Brain microvascular endothelial cell (primary cell): ENCODE measurements around the gene MORF4L1.

Experiments
- DNase-seq: peaks from one replicate; pipeline ENCODE4 v3.0.0-alpha.2; 2020
- H3K27ac ChIP-seq: fragments of 250-450 bp; sonication (Bioruptor Pico); 2 replicates; pipeline ENCODE4 v1.5.1; 2020; ENCODE audit warnings: mild to moderate bottlenecking, moderate library complexity
- H3K27me3 ChIP-seq: fragments of 250-450 bp; sonication (Bioruptor Pico); replicated peaks from 2 replicates; pipeline ENCODE4 v1.5.1; 2020; ENCODE audit warnings: mild to moderate bottlenecking
- H3K36me3 ChIP-seq: fragments of 250-450 bp; sonication (Bioruptor Pico); replicated peaks from 2 replicates; pipeline ENCODE4 v1.5.1; 2020; ENCODE audit warnings: mild to moderate bottlenecking
- H3K4me3 ChIP-seq: 2 replicates; pipeline ENCODE4 v1.5.1; 2011; ENCODE audit warnings: low read depth, mild to moderate bottlenecking, control low read depth, low read length, moderate library complexity
- CTCF ChIP-seq: IDR thresholded peaks from 2 replicates; pipeline ENCODE4 v1.5.1; 2011; ENCODE audit warnings: low read depth, mild to moderate bottlenecking, moderate library complexity, low read length, control low read depth, inconsistent platforms; ENCODE audit errors: missing control alignments
- in situ Hi-C: cut with HindIII; loops from 2 replicates; pipeline ENCODE4 v1.10.0; 2017; ENCODE audit warnings: low sequenced_read_pairs, low pct_ligation_motif_present

MORF4L1 gene

DNA sequence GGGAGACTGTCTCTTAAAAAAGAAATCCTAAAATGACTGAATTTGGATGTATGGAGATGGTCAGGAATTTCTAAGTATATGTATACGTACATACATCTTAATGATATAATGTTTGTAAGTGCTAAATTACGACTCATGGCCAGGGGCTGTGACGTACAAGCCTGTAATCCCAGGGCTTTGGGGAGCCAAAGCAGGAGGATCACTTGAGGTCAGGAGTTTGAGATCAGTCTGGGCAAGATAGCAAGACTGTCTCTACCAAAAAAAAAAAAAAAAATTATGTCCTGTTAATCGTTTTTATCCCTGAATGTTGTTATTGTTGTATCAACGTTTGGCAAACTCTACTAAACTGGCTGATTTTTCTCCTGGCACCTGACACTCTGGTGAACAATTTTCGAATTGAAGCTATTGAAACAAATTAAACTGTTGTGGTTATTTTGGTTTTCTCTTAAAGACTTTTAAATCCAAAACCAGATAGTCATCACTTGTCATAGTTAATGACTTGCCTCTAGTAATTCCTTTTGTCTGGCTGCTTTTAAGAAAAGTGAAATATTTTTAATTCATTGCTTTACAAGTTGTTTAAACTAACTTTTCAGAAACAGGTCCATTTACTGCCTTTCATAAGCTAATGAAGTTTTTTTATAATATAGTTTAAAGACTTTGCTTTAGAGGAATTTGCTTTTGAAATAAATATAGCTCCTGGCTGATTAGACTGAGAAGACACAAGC lies 7.0 kb downstream of the MORF4L1 start:
- Histone ChIP-seq H3K27me3 (no peaks in the 10 kb centered on the region), H3K4me3 (no peak overlapping the region), H3K27ac (peak overlapping the region; percentile 61), H3K36me3 (peaks cover 20% of the 10 kb centered on the region)
- no peak for TF ChIP-seq CTCF
- DNase-seq = no peak
- in situ Hi-C loops = no loop called here

DNA sequence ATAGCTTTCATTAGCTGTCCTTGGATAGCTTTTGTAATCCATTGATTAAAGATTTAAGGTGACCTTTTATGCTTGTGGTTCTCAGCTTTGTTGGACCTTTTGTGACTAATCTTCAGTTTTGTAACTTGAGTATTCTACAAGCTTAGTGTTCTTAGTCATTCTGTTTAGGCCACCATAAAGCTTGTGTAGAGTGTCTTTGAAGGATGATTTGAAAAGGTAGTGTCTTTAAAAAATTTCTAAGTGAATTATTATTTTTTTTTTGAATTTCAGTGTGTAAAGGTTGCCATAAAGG lies 7.5 kb downstream of the MORF4L1 start:
- DNase-seq = no peak
- H3K27ac ChIP-seq = no peak overlapping the region

DNA sequence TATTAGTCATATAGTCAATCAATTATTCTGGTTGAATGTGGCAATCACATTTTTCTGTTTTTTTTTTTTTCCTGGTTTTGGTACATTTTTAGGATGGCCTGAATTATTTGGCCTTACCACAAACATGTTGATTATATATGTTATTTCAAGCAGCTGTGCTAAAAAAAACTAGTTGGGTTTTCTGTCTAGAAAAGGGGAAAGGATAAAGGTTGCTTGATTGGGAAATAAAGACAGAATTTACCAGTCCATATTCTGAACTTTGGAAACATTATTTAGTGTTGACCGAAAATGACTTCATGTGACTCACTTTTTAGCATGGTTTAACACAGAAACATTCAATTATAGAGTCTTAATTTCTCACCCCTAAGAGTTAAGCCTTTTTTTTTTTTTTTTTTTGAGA lies 8.1 kb downstream of the MORF4L1 start:
- peaks cover 30% of the 10 kb centered on the region for H3K36me3 ChIP-seq

More for the DNA sequence above, 7.5 kb downstream of the MORF4L1 start:
- Histone ChIP-seq H3K36me3 (peaks cover 25% of the 10 kb centered on the region), H3K27me3 (no peaks in the 10 kb centered on the region), H3K4me3 (no peak overlapping the region)
- in situ Hi-C loops = no loop called here
- no peak for TF ChIP-seq CTCF

GRCh38 chr15:78881681-78882080 lies 9.0 kb downstream of the MORF4L1 start:
- Histone ChIP-seq H3K4me3 (no peak overlapping the region), H3K27ac (no peak overlapping the region), H3K27me3 (no peaks in the 10 kb centered on the region), H3K36me3 (peaks cover 39% of the 10 kb centered on the region)
- DNase-seq = no peak
- in situ Hi-C loops = no loop called here
- no peak for TF ChIP-seq CTCF

More for the DNA sequence above, 8.1 kb downstream of the MORF4L1 start:
- TF ChIP-seq CTCF = no peak
- no peaks in the 10 kb centered on the region for H3K27me3 ChIP-seq
- DNase-seq = no peak
- no peak overlapping the region for H3K27ac ChIP-seq
- no peak overlapping the region for H3K4me3 ChIP-seq
- in situ Hi-C loops = no loop called here

- in situ Hi-C loops = no loop called here
Measured at GRCh38 chr15:78889000-78889399, 16.3 kb downstream of the MORF4L1 start.

More at GRCh38 chr15:78889000-78889399, 16.3 kb downstream of the MORF4L1 start:
- H3K27me3 ChIP-seq = no peaks in the 10 kb centered on the region
- no peak for TF ChIP-seq CTCF
- peaks cover 82% of the 10 kb centered on the region for H3K36me3 ChIP-seq
- H3K4me3 ChIP-seq = no peak overlapping the region
- H3K27ac ChIP-seq = no peak overlapping the region
- no peak for DNase-seq
